Measurements from ENCODE around the gene WASL. TPM values are rescaled to one million over a fixed set of nuclear protein-coding genes. Genes with fewer than 3 reads are reported as not detected.

The WASL gene
- total RNA-seq, 1 experiment from 2014 or later: 39.3 TPM

- H3K4ac ChIP-seq (ENCODE audit: low read depth, low read length): no peak overlapping the region
- H2BK15ac ChIP-seq (ENCODE audit: low read depth, low read length): no peak overlapping the region
- H4K20me1 ChIP-seq (ENCODE audit: control insufficient read depth, insufficient read depth, insufficient read length): no peaks in the 10 kb centered on the region
- Mint-ChIP-seq H3K9me3 (no peaks in the 10 kb centered on the region), H3K27ac (no peak overlapping the region), H3K27me3 (ENCODE audit: low read depth) (no peaks in the 10 kb centered on the region), H3K36me3 (ENCODE audit: insufficient read depth in 1 of 3, low read depth in 3 of 3) (no peaks in the 10 kb centered on the region), H3K4me3 (no peak overlapping the region), H3K4me1 (peaks cover 19 to 26% of the 10 kb centered on the region in 2 experiments)
- no peak overlapping the region for H2AFZ ChIP-seq (ENCODE audit: low read length)
- H2BK12ac ChIP-seq (ENCODE audit: insufficient read length, low read depth, low read length): no peak overlapping the region
- no peak overlapping the region for H3T11ph ChIP-seq (ENCODE audit: low read length)
- H4K5ac ChIP-seq (ENCODE audit: insufficient read length, low read depth, low read length): no peak overlapping the region
- no peak overlapping the region for H2BK20ac ChIP-seq (ENCODE audit: low read depth, low read length, poor library complexity, severe bottlenecking)
- H3K9ac ChIP-seq (ENCODE audit: extremely low read depth, insufficient read length, low read length): no peak overlapping the region
- no peak overlapping the region for H3K56ac ChIP-seq (ENCODE audit: insufficient read length, low read depth, low read length)
- TF ChIP-seq, protein P1, sequence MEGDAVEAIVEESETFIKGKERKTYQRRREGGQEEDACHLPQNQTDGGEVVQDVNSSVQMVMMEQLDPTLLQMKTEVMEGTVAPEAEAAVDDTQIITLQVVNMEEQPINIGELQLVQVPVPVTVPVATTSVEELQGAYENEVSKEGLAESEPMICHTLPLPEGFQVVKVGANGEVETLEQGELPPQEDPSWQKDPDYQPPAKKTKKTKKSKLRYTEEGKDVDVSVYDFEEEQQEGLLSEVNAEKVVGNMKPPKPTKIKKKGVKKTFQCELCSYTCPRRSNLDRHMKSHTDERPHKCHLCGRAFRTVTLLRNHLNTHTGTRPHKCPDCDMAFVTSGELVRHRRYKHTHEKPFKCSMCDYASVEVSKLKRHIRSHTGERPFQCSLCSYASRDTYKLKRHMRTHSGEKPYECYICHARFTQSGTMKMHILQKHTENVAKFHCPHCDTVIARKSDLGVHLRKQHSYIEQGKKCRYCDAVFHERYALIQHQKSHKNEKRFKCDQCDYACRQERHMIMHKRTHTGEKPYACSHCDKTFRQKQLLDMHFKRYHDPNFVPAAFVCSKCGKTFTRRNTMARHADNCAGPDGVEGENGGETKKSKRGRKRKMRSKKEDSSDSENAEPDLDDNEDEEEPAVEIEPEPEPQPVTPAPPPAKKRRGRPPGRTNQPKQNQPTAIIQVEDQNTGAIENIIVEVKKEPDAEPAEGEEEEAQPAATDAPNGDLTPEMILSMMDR (conservative IDR thresholded peaks at IDR 0.05): no peak
- H3K79me2 ChIP-seq (ENCODE audit: insufficient read depth, low read length): no peaks in the 10 kb centered on the region
- no peak overlapping the region for H3K27ac ChIP-seq (ENCODE audit: insufficient read length, low read depth, low read length)
- no CpG with 5 or more reads among the region's 2 CpGs for WGBS (ENCODE audit: extremely low coverage, insufficient read length, low lambda C conversion rate)
- H2AK5ac ChIP-seq (ENCODE audit: insufficient read length, low read length): no peak overlapping the region
- H3K23ac ChIP-seq (ENCODE audit: insufficient read length, low read depth, low read length): no peak overlapping the region
- no peak overlapping the region for H4K91ac ChIP-seq (ENCODE audit: insufficient read length, low read depth, low read length)
- H3K27me3 ChIP-seq (ENCODE audit: insufficient read depth, low read length): no peaks in the 10 kb centered on the region
- no peak overlapping the region for H2BK120ac ChIP-seq (ENCODE audit: low read depth, low read length, poor library complexity, severe bottlenecking)
- no peak overlapping the region for H4K8ac ChIP-seq (replicated peaks; ENCODE audit: insufficient read length, low read depth, low read length)
- no peak overlapping the region for H3K4me2 ChIP-seq (ENCODE audit: insufficient read depth, insufficient read length, low read length)
- no peaks in the 10 kb centered on the region for H3K79me1 ChIP-seq (ENCODE audit: insufficient read depth, low read depth, low read length, poor library complexity, severe bottlenecking)
- H3K14ac ChIP-seq (ENCODE audit: insufficient read depth, low read length): no peak overlapping the region
- peaks cover 5% of the 10 kb centered on the region; the same call in 1 of the 2 replicates for H3K4me1 ChIP-seq (ENCODE audit: insufficient read depth, low read length)
- no peaks in the 10 kb centered on the region for H3K9me3 ChIP-seq (ENCODE audit: control insufficient read depth, low read depth, low read length)
- no peak overlapping the region for H3K18ac ChIP-seq (ENCODE audit: insufficient read length, low read depth, low read length)
- DNase-seq: no peak
- H3K23me2 ChIP-seq (ENCODE audit: insufficient read length, low read depth, low read length, poor library complexity, severe bottlenecking): no peaks in the 10 kb centered on the region
- H2BK5ac ChIP-seq (ENCODE audit: insufficient read length, low read length): no peak overlapping the region
These were observed 98.8 kb downstream of the WASL start for GRCh38 chr7:123649964-123650363.
